Measurements from ENCODE around the gene RALGAPB.
"Not testable (repeated sequence)": the region's sequence is repeated elsewhere in the genome, so short reads cannot be mapped to it uniquely, and the experiment has no call there.

Gene RALGAPB

DNA sequence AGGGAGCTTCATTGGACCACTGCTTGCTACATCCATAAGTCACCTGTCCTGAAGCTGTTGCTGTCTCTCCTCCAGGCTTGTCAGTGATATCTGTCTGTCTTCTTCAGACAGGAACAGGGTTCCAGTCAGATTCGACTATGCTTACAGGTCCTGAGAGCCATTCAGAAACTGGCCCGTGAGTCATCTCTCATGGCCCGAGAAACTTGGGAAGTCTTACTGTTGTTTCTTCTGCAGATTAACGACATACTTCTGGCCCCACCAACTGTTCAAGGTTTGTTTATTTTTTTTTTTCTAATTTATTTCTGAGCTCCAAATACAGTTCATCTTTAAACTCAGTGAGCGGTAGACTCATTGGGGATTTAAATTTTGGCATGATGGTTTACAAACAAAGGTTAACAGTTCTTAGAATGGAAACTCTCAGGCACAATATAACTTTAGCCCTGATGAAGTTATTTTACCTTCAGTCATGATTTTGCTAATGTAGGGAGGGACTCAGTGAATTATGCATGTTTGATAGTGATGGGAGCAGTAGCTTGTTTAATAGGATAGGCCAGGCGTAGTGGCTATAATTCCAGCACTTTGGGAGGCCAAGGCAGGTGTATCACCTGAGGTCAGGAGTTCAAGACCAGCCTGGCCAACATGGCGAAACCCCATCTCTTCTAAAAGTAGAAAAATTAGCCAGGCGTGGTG is 24.7 kb downstream of the RALGAPB start:
- Histone ChIP-seq H3K4me1 (ENCODE audit: insufficient read depth, low read length) (no peaks in the 10 kb centered on the region), H3K9me3 (ENCODE audit: control insufficient read depth, insufficient read depth, low read length) (no peaks in the 10 kb centered on the region), H3K36me3 (ENCODE audit: insufficient read depth, low read length) (peaks cover 28% of the 10 kb centered on the region), H3K9ac (ENCODE audit: low read depth, low read length) (no peak overlapping the region)

DNA sequence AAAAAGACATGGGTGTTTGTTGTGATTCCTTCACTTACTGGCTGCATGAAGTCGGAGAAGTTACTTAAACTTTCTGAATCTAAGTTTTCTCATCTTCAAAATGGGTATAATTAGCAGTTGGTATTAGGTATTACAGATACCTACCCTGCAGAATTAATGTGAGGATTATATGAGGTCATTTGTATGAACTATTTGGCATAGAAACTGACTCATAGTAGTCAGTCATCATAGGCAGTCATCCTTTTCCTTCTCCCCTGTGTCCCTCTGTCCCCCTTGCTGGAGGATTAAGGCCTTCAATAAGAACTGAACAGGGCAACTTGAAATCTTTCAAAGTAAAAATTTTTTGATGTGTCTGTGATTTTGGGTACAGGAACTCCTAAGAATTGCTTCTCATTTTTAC is 26.3 kb downstream of the RALGAPB start:
- Histone ChIP-seq H3K9me3 (ENCODE audit: control insufficient read depth, insufficient read depth, low read length) (no peaks in the 10 kb centered on the region), H3K9ac (ENCODE audit: low read depth, low read length) (no peak overlapping the region), H3K36me3 (ENCODE audit: insufficient read depth, low read length) (peaks cover 28% of the 10 kb centered on the region), H3K4me1 (ENCODE audit: insufficient read depth, low read length) (no peaks in the 10 kb centered on the region)

DNA sequence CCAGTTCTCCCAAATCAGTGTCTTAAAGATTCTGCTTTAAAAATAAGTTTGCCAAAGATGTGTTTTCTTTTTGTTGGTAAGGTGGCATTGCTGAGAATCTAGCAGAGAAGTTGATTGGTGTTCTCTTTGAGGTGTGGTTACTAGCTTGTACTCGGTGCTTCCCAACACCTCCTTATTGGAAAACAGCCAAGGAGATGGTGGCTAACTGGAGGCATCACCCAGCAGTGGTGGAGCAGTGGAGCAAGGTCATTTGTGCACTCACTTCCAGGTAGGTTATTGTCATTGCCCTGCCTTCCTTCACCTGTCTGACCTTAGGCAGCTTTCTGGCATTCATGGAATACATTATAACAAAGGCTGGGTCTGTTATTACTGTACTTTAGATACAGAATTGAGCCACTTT is 26.7 kb downstream of the RALGAPB start:
- Histone ChIP-seq H3K9me3 (ENCODE audit: control insufficient read depth, insufficient read depth, low read length) (no peaks in the 10 kb centered on the region), H3K4me1 (ENCODE audit: insufficient read depth, low read length) (no peaks in the 10 kb centered on the region), H3K9ac (ENCODE audit: low read depth, low read length) (no peak overlapping the region), H3K36me3 (ENCODE audit: insufficient read depth, low read length) (peaks cover 28% of the 10 kb centered on the region)

GRCh38 chr20:38501858-38502436 is 29.3 kb downstream of the RALGAPB start:
- H3K9me3 ChIP-seq (ENCODE audit: control insufficient read depth, insufficient read depth, low read length) = no peaks in the 10 kb centered on the region
- peaks cover 20% of the 10 kb centered on the region for H3K36me3 ChIP-seq (ENCODE audit: insufficient read depth, low read length)

DNA sequence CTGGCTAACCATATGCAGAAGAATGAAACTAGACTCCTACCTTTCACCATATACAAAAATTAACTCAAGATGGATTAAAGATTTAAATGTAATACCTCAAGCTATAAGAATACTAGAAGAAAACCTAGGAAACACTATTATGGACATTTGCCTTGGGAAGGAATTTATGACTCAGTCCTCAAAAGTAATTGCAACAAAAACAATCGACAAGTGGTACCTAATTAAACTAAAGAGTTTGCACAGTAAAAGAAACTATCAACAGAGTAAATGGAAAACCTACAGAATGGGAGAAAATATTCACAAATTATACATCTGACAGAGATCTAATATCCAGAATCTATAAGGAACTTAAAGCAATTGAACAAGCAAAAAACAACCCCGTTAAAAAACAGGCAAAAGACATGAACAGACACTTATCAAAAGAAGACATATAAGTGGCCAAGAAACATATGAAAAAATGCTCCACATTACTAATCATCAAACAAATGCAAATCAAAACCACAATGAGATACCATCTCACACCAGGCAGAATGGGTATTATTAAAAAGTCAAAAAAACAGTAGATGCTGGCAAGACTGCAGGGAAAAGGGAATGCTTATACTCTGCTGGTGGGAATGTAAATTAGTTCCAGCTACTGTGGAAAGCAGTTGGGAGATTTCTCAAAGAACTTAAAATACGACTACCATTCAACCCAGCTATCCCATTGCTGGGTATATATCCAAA is 31.9 kb downstream of the RALGAPB start:
- Histone ChIP-seq H3K9ac (ENCODE audit: low read depth, low read length) (no peak overlapping the region), H3K4me1 (ENCODE audit: insufficient read depth, low read length) (no peaks in the 10 kb centered on the region), H3K9me3 (ENCODE audit: control insufficient read depth, insufficient read depth, low read length) (no peaks in the 10 kb centered on the region), H3K36me3 (ENCODE audit: insufficient read depth, low read length) (peaks cover 11% of the 10 kb centered on the region)

More at GRCh38 chr20:38501858-38502436, 29.3 kb downstream of the RALGAPB start:
- Histone ChIP-seq H3K4me1 (ENCODE audit: insufficient read depth, low read length) (no peaks in the 10 kb centered on the region), H3K9ac (ENCODE audit: low read depth, low read length) (no peak overlapping the region)

DNA sequence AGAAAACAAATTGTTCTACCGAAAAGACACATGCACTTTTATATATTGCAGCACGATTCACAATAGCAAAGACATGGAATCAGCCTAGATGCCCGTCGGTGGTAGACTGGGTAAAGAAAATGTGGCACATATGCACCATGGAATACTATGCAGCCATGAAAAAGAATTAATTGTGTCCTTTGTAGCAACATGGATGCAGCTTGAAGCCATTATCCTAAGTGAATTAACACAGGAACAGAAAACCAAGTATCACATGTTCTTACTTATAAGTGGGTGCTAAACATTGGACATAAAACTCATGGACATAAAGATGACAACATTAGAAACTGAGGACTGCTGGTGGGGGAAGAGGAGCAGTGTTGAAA is 32.4 kb downstream of the RALGAPB start:
- Histone ChIP-seq H3K9me3 (ENCODE audit: control insufficient read depth, insufficient read depth, low read length) (no peaks in the 10 kb centered on the region), H3K4me1 (ENCODE audit: insufficient read depth, low read length) (no peaks in the 10 kb centered on the region), H3K9ac (ENCODE audit: low read depth, low read length) (no peak overlapping the region), H3K36me3 (ENCODE audit: insufficient read depth, low read length) (peaks cover 13% of the 10 kb centered on the region)

DNA sequence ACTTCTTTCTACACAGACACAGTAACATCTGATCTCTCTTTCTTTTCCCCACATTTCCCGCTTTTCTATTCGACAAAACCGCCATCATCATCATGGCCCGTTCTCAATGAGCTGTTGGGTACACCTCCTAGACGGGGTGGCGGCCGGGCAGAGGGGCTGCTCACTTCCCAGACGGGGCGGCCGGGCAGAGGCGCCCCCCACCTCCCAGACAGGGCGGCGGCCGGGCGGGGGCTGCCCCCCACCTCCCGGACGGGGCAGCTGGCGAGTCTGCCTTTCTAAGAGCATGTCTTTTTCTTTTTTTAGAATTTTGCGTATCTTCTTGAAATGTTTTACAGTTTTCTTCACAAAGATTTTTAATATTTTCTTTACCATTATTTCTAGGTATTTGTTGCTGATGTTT is 39.1 kb downstream of the RALGAPB start:
- not testable (repeated sequence) for H3K36me3 ChIP-seq (ENCODE audit: insufficient read depth, low read length); H3K9me3 ChIP-seq (ENCODE audit: control insufficient read depth, insufficient read depth, low read length); H3K4me1 ChIP-seq (ENCODE audit: insufficient read depth, low read length); H3K9ac ChIP-seq (ENCODE audit: low read depth, low read length)

DNA sequence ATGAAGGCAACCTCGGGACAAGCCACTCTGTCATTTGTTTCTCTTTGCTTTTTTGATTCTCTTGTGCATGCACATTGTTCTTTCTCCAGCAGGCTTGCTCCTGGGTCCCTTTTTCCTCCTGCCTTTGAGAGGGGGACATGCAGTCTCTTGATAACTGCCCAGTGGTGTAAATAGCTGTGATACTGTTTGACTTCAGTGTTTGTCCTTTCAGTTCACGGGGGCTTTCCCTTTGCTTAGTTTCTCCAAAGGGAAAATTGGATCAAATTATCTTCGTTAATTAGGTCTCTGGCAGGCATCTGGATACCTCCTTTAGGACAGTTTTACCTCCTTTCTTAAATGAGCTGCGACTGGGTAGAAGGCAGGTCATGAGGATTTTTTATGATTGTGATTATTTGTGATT is 41.5 kb downstream of the RALGAPB start:
- Histone ChIP-seq H3K9me3 (ENCODE audit: control insufficient read depth, insufficient read depth, low read length) (no peaks in the 10 kb centered on the region), H3K36me3 (ENCODE audit: insufficient read depth, low read length) (peaks cover 15% of the 10 kb centered on the region), H3K4me1 (ENCODE audit: insufficient read depth, low read length) (no peaks in the 10 kb centered on the region), H3K9ac (ENCODE audit: low read depth, low read length) (no peak overlapping the region)

GRCh38 chr20:38514947-38515346 is 42.3 kb downstream of the RALGAPB start:
- Histone ChIP-seq H3K4me1 (ENCODE audit: insufficient read depth, low read length) (no peaks in the 10 kb centered on the region), H3K9ac (ENCODE audit: low read depth, low read length) (no peak overlapping the region), H3K9me3 (ENCODE audit: control insufficient read depth, insufficient read depth, low read length) (no peaks in the 10 kb centered on the region), H3K36me3 (ENCODE audit: insufficient read depth, low read length) (peaks cover 13% of the 10 kb centered on the region)

DNA sequence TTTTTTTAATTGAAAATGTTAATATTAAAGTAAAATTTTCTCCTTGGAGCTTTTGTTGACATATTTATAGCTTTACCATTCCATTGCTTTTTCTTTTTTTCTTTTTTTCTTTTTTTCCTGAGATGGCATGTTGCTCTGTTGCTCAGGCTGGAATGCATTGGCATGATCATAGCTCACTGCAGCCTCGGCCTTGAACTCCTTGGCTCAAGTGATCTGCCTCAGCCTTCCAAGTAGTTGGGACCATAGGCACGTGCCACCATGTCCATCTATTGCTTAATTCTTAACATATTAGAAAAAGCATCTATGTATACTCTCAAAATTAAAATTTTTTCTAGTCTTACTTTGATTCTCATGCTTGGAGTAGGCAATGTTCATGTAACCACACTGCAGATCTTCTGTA is 43.0 kb downstream of the RALGAPB start:
- H3K9ac ChIP-seq (ENCODE audit: low read depth, low read length) = no peak overlapping the region
- no peaks in the 10 kb centered on the region for H3K9me3 ChIP-seq (ENCODE audit: control insufficient read depth, insufficient read depth, low read length)
- H3K4me1 ChIP-seq (ENCODE audit: insufficient read depth, low read length) = no peaks in the 10 kb centered on the region
- H3K36me3 ChIP-seq (ENCODE audit: insufficient read depth, low read length) = peaks cover 9% of the 10 kb centered on the region

GRCh38 chr20:38519426-38519825 is 46.8 kb downstream of the RALGAPB start:
- Histone ChIP-seq H3K9me3 (ENCODE audit: control insufficient read depth, insufficient read depth, low read length) (no peaks in the 10 kb centered on the region), H3K9ac (ENCODE audit: low read depth, low read length) (no peak overlapping the region), H3K4me1 (ENCODE audit: insufficient read depth, low read length) (peaks cover 9% of the 10 kb centered on the region; the same call in 1 of the 2 replicates), H3K36me3 (ENCODE audit: insufficient read depth, low read length) (peaks cover 16% of the 10 kb centered on the region)

GRCh38 chr20:38520261-38520660 is 47.6 kb downstream of the RALGAPB start:
- Histone ChIP-seq H3K36me3 (ENCODE audit: insufficient read depth, low read length) (peaks cover 22% of the 10 kb centered on the region), H3K4me1 (ENCODE audit: insufficient read depth, low read length) (peaks cover 9% of the 10 kb centered on the region; the same call in 1 of the 2 replicates), H3K9me3 (ENCODE audit: control insufficient read depth, insufficient read depth, low read length) (no peaks in the 10 kb centered on the region), H3K9ac (ENCODE audit: low read depth, low read length) (no peak overlapping the region)

- Histone ChIP-seq H3K9me3 (ENCODE audit: control insufficient read depth, insufficient read depth, low read length) (no peaks in the 10 kb centered on the region; the same call in 1 of the 2 replicates), H3K4me1 (ENCODE audit: insufficient read depth, low read length) (peaks cover 9% of the 10 kb centered on the region; the same call in 1 of the 2 replicates), H3K36me3 (ENCODE audit: insufficient read depth, low read length) (peaks cover 23% of the 10 kb centered on the region), H3K9ac (ENCODE audit: low read depth, low read length) (no peak overlapping the region)
Measured at GRCh38 chr20:38523697-38524096, 51.1 kb downstream of the RALGAPB start.

- peaks cover 16% of the 10 kb centered on the region for H3K36me3 ChIP-seq (ENCODE audit: insufficient read depth, low read length)
- no peaks in the 10 kb centered on the region; the same call in 1 of the 2 replicates for H3K9me3 ChIP-seq (ENCODE audit: control insufficient read depth, insufficient read depth, low read length)
- peaks cover 9% of the 10 kb centered on the region; the same call in 1 of the 2 replicates for H3K4me1 ChIP-seq (ENCODE audit: insufficient read depth, low read length)
- no peak overlapping the region for H3K9ac ChIP-seq (ENCODE audit: low read depth, low read length)
Measured at GRCh38 chr20:38528167-38528566, 55.5 kb downstream of the RALGAPB start.

DNA sequence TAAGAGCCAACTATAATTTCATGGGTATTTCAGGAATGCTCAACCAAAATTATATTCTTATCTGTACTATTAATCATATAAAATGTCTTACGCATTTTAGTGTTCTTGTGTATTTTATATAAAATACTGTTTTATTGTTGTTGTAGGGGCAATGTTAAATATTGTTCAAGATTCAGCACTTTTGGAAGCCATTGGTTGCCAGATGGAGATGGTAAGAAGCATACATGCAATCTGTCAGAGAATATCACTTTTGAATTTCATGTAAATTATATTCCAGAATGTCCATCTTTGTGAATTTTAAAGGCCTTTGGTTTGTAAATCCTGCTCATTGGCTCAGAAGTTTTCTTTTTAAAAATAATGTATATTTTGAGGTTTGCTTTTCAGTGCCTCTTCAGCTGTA is 58.4 kb downstream of the RALGAPB start:
- Histone ChIP-seq H3K4me1 (ENCODE audit: insufficient read depth, low read length) (no peaks in the 10 kb centered on the region), H3K36me3 (ENCODE audit: insufficient read depth, low read length) (peaks cover 17% of the 10 kb centered on the region), H3K9me3 (ENCODE audit: control insufficient read depth, insufficient read depth, low read length) (no peaks in the 10 kb centered on the region; the same call in 1 of the 2 replicates), H3K9ac (ENCODE audit: low read depth, low read length) (no peak overlapping the region)
